ENCODE data around the gene ACP4.
"Not testable (repeated sequence)": the region's sequence is repeated elsewhere in the genome, so short reads cannot be mapped to it uniquely, and the experiment has no call there.

The ACP4 gene

GRCh38 chr19:50790396-50790795 lies at the start of gene ACP4:
Gene ACP4 (plus strand): TSS chr19:50790415. CDS start chr19:50790415, 0 bp downstream.
- no peak for DNase-seq (ENCODE audit: low spot score)

DNA sequence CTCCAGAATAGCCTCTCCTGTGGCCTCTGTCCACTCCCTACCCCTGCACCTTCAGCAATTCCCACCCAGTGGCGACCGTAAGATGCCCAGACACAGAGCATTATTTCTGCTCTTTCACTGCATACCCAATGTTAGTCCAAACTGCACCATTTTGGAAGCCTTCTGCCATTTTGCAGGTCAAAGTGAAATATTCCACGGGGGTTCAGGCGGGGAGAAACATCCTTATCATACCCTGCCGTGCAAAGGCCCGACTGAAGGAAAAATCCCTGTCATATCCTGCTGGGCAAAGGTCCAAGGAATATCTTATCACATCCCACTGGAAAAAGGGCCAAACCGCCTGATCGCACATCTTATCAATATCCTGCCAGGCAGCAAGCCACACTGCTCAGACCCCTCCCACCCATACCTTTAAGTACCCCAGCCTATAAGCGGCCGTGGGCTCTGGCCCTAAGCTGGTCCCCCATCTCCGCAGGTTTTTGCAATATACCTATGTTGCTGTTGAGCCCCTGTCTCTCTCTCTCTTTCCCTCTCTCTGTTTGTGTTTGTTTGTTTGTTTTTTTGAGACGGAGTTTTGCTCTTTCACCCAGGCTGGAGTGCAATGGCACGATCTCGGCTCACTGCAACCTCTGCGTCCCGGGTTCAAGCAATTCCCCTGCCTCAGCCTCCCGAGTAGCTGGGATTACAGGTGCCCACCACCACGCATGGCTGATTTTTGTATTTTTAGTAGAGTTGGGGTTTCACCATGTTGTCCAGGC lies 48.9 kb upstream of the ACP4 start:
- DNase-seq (ENCODE audit: low spot score) = no peak

GRCh38 chr19:50743537-50743936 lies 46.7 kb upstream of the ACP4 start:
- no peak for DNase-seq (ENCODE audit: low spot score)

GRCh38 chr19:50745221-50745620 lies 45.0 kb upstream of the ACP4 start:
- DNase-seq (ENCODE audit: low spot score) = no peak

- DNase-seq (ENCODE audit: low spot score) = not testable (repeated sequence)
These were observed 43.1 kb upstream of the ACP4 start for GRCh38 chr19:50747141-50747540.

GRCh38 chr19:50749490-50749889 lies 40.7 kb upstream of the ACP4 start:
- no peak for DNase-seq (ENCODE audit: low spot score)

- no peak for DNase-seq (ENCODE audit: low spot score)
These were observed 40.2 kb upstream of the ACP4 start for GRCh38 chr19:50750010-50750409.

DNA sequence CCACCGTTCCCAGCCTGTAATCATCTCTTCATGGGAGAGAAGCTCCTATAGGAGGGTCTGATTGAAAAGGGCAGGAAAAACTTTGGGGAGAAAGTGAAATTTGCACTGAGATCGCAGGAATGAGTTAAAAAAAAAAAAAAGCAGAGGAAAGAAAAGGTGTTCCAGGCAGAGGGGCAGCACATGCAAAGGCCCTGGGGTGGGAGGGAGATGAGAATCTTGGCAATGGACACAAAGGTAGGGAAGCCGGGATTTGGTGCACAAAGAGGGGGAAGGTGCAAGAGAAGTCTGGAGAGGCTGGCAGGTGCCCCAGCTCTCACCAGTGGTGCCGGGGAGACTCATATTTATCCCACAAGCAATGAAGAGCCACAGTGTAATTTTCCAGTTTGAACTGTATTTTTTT lies 36.3 kb upstream of the ACP4 start:
- no peak for DNase-seq (ENCODE audit: low spot score)

DNA sequence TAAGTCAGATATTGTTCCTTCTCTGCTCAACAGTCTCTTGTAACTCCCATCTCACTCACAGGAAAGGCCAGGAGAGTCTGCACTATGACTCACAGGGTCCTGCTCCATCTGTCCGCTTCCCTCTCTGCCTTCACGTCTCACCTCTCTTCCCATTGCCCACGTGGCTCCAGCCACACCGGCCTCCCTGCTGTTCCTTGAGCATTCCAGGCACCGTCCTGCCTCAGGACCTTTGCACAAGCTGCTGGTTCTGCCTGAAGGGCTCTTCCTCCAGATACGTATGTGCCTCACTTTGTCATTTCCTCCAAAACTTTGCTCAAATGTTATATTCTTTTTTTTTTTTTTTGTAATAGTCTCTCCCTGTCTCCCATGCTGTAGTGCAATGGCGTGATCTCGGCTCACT lies 34.0 kb upstream of the ACP4 start:
- not testable (repeated sequence) for DNase-seq (ENCODE audit: low spot score)

- not testable (repeated sequence) for DNase-seq (ENCODE audit: low spot score)
These were observed 32.6 kb upstream of the ACP4 start for GRCh38 chr19:50757624-50758023.

DNA sequence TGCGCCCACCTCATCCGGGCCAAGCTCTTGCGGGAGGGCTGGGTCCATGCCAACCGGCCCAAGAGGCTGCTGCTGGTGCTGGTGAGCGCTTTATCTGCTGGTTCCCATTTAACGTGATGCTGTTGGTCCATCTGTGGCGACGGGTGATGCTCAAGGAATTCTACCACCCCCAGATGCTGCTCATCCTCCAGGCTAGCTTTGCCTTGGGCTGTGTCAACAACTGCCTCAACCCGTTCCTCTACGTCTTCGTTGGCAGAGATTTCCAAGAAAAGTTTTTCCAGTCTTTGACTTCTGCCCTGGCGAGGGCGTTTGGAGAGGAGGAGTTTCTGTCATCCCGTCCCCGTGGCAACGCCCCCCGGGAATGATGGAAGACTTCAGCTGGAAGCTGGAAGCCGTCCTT lies 31.1 kb upstream of the ACP4 start:
- not testable (repeated sequence) for DNase-seq (ENCODE audit: low spot score)

GRCh38 chr19:50759886-50760285 lies 30.3 kb upstream of the ACP4 start:
- no peak for DNase-seq (ENCODE audit: low spot score)

GRCh38 chr19:50761501-50761900 lies 28.7 kb upstream of the ACP4 start:
- not testable (repeated sequence) for DNase-seq (ENCODE audit: low spot score)

DNA sequence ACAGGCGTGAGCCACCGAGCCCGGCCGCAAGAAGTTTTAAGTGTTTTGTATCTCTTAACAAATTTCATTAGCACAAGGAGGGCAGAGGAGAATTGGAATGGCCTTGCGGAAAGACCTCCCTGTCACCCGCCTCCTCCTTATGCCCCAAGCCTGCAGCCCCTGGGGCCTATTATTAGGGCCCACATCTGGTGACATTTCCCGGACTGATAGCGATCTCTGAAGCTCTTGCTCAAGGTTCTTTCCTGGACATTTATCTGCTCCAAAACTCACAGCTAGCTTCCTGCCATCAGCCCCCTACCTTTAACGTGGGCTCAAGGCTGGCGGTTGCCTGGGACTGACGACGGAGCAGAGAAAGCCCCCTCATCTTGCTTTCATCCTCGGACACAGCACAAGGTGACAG lies 26.7 kb upstream of the ACP4 start:
- DNase-seq (ENCODE audit: low spot score) = not testable (repeated sequence)

- DNase-seq (ENCODE audit: low spot score) = no peak
These were observed 25.8 kb upstream of the ACP4 start for GRCh38 chr19:50764409-50764808.

DNA sequence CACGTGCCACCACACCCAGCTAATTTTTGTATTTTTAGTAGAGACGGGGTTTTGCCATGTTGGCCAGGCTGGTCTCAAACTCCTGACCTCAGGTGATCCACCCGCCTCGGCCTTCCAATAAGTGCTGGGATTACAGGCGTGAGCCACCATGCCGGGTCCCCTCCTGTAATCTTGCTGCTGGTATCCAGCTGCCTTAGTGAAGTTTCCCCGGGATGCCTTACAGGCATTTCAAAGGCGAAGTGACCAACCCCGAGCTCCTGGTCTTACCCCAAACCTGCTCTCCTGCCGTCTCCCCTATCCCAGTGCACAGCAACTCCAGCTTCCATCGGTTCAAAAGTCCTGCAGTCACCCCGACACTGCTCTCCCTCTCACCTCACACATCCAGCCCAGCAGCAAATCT lies 23.5 kb upstream of the ACP4 start:
- not testable (repeated sequence) for DNase-seq (ENCODE audit: low spot score)

DNA sequence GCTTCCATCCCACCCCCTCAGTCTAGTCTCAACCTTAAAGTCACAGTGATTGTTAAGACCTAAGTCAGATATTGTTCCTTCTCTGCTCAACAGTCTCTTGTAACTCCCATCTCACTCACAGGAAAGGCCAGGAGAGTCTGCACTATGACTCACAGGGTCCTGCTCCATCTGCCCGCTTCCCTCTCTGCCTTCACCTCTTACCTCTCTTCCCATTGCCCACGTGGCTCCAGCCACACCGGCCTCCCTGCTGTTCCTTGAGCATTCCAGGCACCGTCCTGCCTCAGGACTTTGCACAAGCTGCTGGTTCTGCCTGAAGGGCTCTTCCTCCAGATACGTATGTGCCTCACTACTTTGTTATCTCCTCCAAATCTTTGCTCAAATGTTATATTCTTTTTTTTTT lies 23.0 kb upstream of the ACP4 start:
- DNase-seq (ENCODE audit: low spot score) = not testable (repeated sequence)

- no peak for DNase-seq (ENCODE audit: low spot score)
These were observed 21.9 kb upstream of the ACP4 start for GRCh38 chr19:50768277-50768676.

DNA sequence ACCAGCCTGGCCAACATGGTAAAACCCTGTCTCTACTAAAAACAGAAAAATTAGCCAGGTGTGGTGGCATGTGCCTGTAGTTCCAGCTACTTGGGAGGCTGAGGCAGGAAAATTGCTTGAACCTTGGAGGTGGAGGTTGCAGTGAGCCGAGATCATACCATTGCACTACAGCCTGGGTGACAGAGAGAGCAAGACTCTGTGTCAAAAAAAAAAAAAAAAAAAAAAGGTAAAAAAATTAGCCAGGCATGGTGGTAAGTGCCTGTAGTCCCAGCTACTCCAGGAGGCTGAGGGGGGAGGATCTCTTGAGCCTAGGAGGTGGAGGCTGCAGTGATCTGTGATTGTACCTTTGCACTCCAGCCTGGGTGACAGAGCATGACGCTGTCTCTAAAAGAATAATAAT lies 20.1 kb upstream of the ACP4 start, which contains the start of gene GPR32:
GPR32 (plus strand) TSS at position 301 of the 400 bp plus-strand sequence. CDS start 137 bp downstream, outside the sequence.
- not testable (repeated sequence) for DNase-seq (ENCODE audit: low spot score)

GRCh38 chr19:50770888-50771287 lies 19.3 kb upstream of the ACP4 start:
- no peak for DNase-seq (ENCODE audit: low spot score)

DNA sequence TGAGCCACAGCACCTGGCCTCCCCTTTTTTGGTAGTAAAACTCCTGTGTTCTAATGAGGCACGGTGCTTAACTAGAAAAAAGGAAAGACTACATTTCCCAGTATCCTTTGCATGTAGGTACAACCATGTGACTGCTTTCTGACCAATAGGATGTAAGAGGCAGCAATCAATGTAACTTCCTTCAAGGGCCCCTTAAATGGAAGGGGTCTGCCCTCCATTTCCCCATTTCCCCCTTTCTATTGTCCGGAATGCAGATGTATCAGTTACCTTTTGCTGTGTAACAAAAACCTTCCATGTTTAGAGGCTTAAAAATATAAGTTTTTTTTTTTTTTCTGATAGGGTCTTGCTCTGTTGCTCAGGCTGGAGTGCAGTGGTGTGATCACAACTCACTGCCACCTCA lies 17.7 kb upstream of the ACP4 start:
- no peak for DNase-seq (ENCODE audit: low spot score)

DNA sequence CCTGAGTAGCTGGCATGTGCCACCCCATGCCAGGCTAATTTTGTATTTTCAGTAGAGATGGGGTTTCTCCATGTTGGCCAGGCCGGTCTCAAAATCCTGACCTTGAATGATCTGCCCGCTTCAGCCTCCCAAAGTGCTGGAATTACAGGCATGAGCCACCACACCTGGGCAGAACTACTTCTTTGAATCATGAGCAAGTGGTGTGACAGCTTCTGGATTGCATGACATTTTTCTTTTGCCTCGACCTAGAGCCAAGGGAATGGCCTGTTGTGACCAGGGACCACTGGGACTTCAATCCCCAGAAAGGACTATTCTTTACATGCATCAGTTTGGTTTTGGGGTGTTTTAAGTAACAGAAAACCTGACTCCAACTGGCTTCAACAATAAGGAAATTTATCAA lies 17.3 kb upstream of the ACP4 start:
- DNase-seq (ENCODE audit: low spot score) = not testable (repeated sequence)

GRCh38 chr19:50773454-50773853 lies 16.8 kb upstream of the ACP4 start:
- DNase-seq (ENCODE audit: low spot score) = not testable (repeated sequence)

- no peak for DNase-seq (ENCODE audit: low spot score)
These were observed 14.1 kb upstream of the ACP4 start for GRCh38 chr19:50776131-50776530.
